NCI-H345 treated with DMSO at 0.1 percent for 48 hours (cell line): ENCODE data around the gene NAGPA.

ENCODE experiments used
- DNase-seq: peaks from one replicate; lab custom pipeline; 2025; ENCODE audit not compliant: unreplicated experiment; lab: John Stamatoyannopoulos, UW

NAGPA gene

DNA sequence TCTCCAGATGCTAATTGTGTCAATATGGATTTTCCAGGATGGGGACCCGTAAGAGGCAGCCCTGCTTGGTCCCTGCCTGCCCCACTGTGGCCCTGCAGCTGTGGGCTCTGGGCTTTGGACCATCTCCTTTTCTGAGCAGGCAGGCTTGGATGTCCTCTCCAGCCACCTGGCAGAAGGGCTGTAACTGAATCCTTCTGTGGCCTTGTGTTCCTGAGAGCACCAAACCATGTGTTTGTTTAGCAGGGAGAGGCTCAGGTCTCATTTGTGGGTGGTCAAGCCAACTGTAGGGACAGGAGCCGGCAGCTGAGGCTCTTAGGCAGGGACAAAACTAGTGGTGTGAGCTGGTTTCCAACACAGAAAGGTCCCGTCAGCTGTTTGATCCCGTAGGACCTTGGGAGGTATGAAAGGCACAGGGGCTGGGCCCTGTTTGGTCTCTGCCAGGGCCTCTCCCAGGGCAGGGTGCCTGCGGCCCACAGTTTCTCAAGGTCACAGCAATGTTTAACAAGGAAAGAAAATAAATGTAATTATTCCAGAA, 57.1 kb downstream of the NAGPA start:
- DNase-seq, result no peak

GRCh38 chr16:4976079-4976478, 57.7 kb downstream of the NAGPA start:
- no peak for DNase-seq
